ENCODE data around the gene CELA2A.

CELA2A gene

GRCh38 chr1:15417059-15417934 lies 39.2 kb upstream of the CELA2A start:
- Histone ChIP-seq H3K23ac (ENCODE audit: low read length in 2 of 2) (no peak overlapping the region), H3K14ac (ENCODE audit: low read length in 2 of 2) (no peak overlapping the region), H3K9me3 (ENCODE audit: control insufficient read depth, low read length) (no peaks in the 10 kb centered on the region), H3K4ac (ENCODE audit: low read depth in 1 of 2, low read length in 2 of 2) (peak overlapping the region in 1 of 2 experiments; percentile 68), H4K91ac (ENCODE audit: low read length) (peak overlapping the region; percentile 78), H2BK5ac (ENCODE audit: low read depth, low read length, poor library complexity, severe bottlenecking) (no peak overlapping the region), H3K9ac (ENCODE audit: low read length) (peak overlapping the region; percentile 10), H3K4me3 (ENCODE audit: insufficient read depth in 1 of 2, low read depth in 1 of 2, low read length in 2 of 2) (no peak overlapping the region), H3K27me3 (ENCODE audit: control insufficient read depth in 1 of 2, insufficient read depth in 1 of 2, low read length in 2 of 2) (no peaks in the 10 kb centered on the region), H3K27ac (ENCODE audit: low read length, poor library complexity, severe bottlenecking) (peak overlapping the region; percentile 47), H2BK120ac (ENCODE audit: low read depth, low read length) (peak overlapping the region; percentile 22), H3K4me2 (ENCODE audit: low read length, poor library complexity, severe bottlenecking) (peak overlapping the region; percentile 20), H4K8ac (ENCODE audit: low read length) (peak overlapping the region; percentile 79), H3K18ac (ENCODE audit: low read depth in 1 of 2, low read length in 2 of 2) (peak overlapping the region; percentile 91 to 92), H3K4me1 (ENCODE audit: control insufficient read depth, insufficient read depth, low read depth, low read length) (peaks cover 29% of the 10 kb centered on the region), H3K79me1 (replicated peaks; ENCODE audit: low read length, poor library complexity, severe bottlenecking) (peaks cover 37% of the 10 kb centered on the region), H2AFZ (ENCODE audit: low read depth, low read length) (no peak overlapping the region), H2AK5ac (ENCODE audit: low read length, severe bottlenecking) (no peak overlapping the region), H2BK15ac (ENCODE audit: low read depth, poor library complexity, severe bottlenecking) (peak overlapping the region; percentile 52), H3K36me3 (ENCODE audit: control insufficient read depth in 1 of 2, insufficient read depth in 2 of 2, low read depth in 1 of 2, low read length in 2 of 2) (peaks cover 3 to 11% of the 10 kb centered on the region in 2 experiments), H2BK12ac (ENCODE audit: low read length in 2 of 2) (peak overlapping the region; percentile 47 to 86)
- DNase-seq = peak; percentile 92
- WGBS = 47% methylated on average over 12 of the region's 18 CpGs

- H3K4me3 ChIP-seq (ENCODE audit: insufficient read depth in 1 of 2, low read depth in 1 of 2, low read length in 2 of 2) = no peak overlapping the region
- H3K36me3 ChIP-seq (ENCODE audit: control insufficient read depth in 1 of 2, insufficient read depth in 2 of 2, low read depth in 1 of 2, low read length in 2 of 2) = peaks cover 3 to 11% of the 10 kb centered on the region in 2 experiments
- peaks cover 33% of the 10 kb centered on the region for H3K4me1 ChIP-seq (ENCODE audit: control insufficient read depth, insufficient read depth, low read depth, low read length)
- H2BK12ac ChIP-seq (ENCODE audit: low read length in 2 of 2) = peak overlapping the region; percentile 45 to 49
- peaks cover 33% of the 10 kb centered on the region for H3K79me1 ChIP-seq (replicated peaks; ENCODE audit: low read length, poor library complexity, severe bottlenecking)
- peak overlapping the region; percentile 54 for H2BK15ac ChIP-seq (ENCODE audit: low read depth, poor library complexity, severe bottlenecking)
- no peak overlapping the region for H2BK120ac ChIP-seq (ENCODE audit: low read depth, low read length)
- no peak overlapping the region for H2AFZ ChIP-seq (ENCODE audit: low read depth, low read length)
- H2AK5ac ChIP-seq (ENCODE audit: low read length, severe bottlenecking) = peak overlapping the region; percentile 62
- H3K18ac ChIP-seq (ENCODE audit: low read depth in 1 of 2, low read length in 2 of 2) = peak overlapping the region; percentile 11 to 50
- H3K27ac ChIP-seq (ENCODE audit: low read length, poor library complexity, severe bottlenecking) = no peak overlapping the region
- H3K23ac ChIP-seq (ENCODE audit: low read length in 2 of 2) = no peak overlapping the region
- WGBS = 86% methylated on average over 18 of the region's 18 CpGs
- H4K8ac ChIP-seq (ENCODE audit: low read length) = peak overlapping the region; percentile 29
- H3K4ac ChIP-seq (ENCODE audit: low read depth in 1 of 2, low read length in 2 of 2) = peak overlapping the region; percentile 21 to 27
- H3K9ac ChIP-seq (ENCODE audit: low read length) = no peak overlapping the region
- no peaks in the 10 kb centered on the region for H3K9me3 ChIP-seq (ENCODE audit: control insufficient read depth, low read length)
- no peak overlapping the region for H3K4me2 ChIP-seq (ENCODE audit: low read length, poor library complexity, severe bottlenecking)
- no peaks in the 10 kb centered on the region for H3K27me3 ChIP-seq (ENCODE audit: control insufficient read depth in 1 of 2, insufficient read depth in 1 of 2, low read length in 2 of 2)
- peak overlapping the region; percentile 57 for H4K91ac ChIP-seq (ENCODE audit: low read length)
- H2BK5ac ChIP-seq (ENCODE audit: low read depth, low read length, poor library complexity, severe bottlenecking) = no peak overlapping the region
- no peak for DNase-seq
- no peak overlapping the region for H3K14ac ChIP-seq (ENCODE audit: low read length in 2 of 2)
Observed at GRCh38 chr1:15418806-15419515, 37.6 kb upstream of the CELA2A start.

GRCh38 chr1:15420853-15421465 lies 35.6 kb upstream of the CELA2A start:
- H3K4me2 ChIP-seq (ENCODE audit: low read length, poor library complexity, severe bottlenecking) = no peak overlapping the region
- peaks cover 33% of the 10 kb centered on the region for H3K4me1 ChIP-seq (ENCODE audit: control insufficient read depth, insufficient read depth, low read depth, low read length)
- no peak overlapping the region for H3K27ac ChIP-seq (ENCODE audit: low read length, poor library complexity, severe bottlenecking)
- H3K18ac ChIP-seq (ENCODE audit: low read depth in 1 of 2, low read length in 2 of 2) = no peak overlapping the region
- H3K4ac ChIP-seq (ENCODE audit: low read depth in 1 of 2, low read length in 2 of 2) = no peak overlapping the region
- no peak overlapping the region for H2AFZ ChIP-seq (ENCODE audit: low read depth, low read length)
- no peak overlapping the region for H4K8ac ChIP-seq (ENCODE audit: low read length)
- peak overlapping the region in 1 of 2 experiments; percentile 25 for H2BK12ac ChIP-seq (ENCODE audit: low read length in 2 of 2)
- peaks cover 0 to 9% of the 10 kb centered on the region in 2 experiments for H3K36me3 ChIP-seq (ENCODE audit: control insufficient read depth in 1 of 2, insufficient read depth in 2 of 2, low read depth in 1 of 2, low read length in 2 of 2)
- H2BK120ac ChIP-seq (ENCODE audit: low read depth, low read length) = no peak overlapping the region
- no peaks in the 10 kb centered on the region for H3K27me3 ChIP-seq (ENCODE audit: control insufficient read depth in 1 of 2, insufficient read depth in 1 of 2, low read length in 2 of 2)
- no peak overlapping the region for H3K14ac ChIP-seq (ENCODE audit: low read length in 2 of 2)
- no peak overlapping the region for H2BK5ac ChIP-seq (ENCODE audit: low read depth, low read length, poor library complexity, severe bottlenecking)
- WGBS = 96% methylated on average over 7 of the region's 8 CpGs
- DNase-seq = no peak
- no peaks in the 10 kb centered on the region for H3K9me3 ChIP-seq (ENCODE audit: control insufficient read depth, low read length)
- peaks cover 38% of the 10 kb centered on the region for H3K79me1 ChIP-seq (replicated peaks; ENCODE audit: low read length, poor library complexity, severe bottlenecking)
- H2AK5ac ChIP-seq (ENCODE audit: low read length, severe bottlenecking) = no peak overlapping the region
- H2BK15ac ChIP-seq (ENCODE audit: low read depth, poor library complexity, severe bottlenecking) = peak overlapping the region; percentile 39
- no peak overlapping the region for H4K91ac ChIP-seq (ENCODE audit: low read length)
- peak overlapping the region in 1 of 2 experiments; percentile 56 for H3K4me3 ChIP-seq (ENCODE audit: insufficient read depth in 1 of 2, low read depth in 1 of 2, low read length in 2 of 2)
- no peak overlapping the region for H3K23ac ChIP-seq (ENCODE audit: low read length in 2 of 2)
- no peak overlapping the region for H3K9ac ChIP-seq (ENCODE audit: low read length)
